A549 (cell line): Measurements from ENCODE around the gene QPCTL. TPM values are rescaled to one million over a fixed set of nuclear protein-coding genes. Genes with fewer than 3 reads are reported as not detected.

Experiments
- ATAC-seq, 2 experiments: fragments of 200-7000 bp in 1 of 2; fragments of >200 bp in 1 of 2; cut with Nextera tagmentation in 1 of 2; cut with Tn5 transposase in 1 of 2; 3 replicates each; pipeline versions ENCODE4 v1.8.0 to v1.9.1; 2018 to 2020; ENCODE audit warnings: mild to moderate bottlenecking in 1 of 2, moderate library complexity in 1 of 2
- CTCF ChIA-PET: fragments of 300-600 bp; sonication (Branson Sonifier 250); formaldehyde crosslinking; extraction: SDS; loops from one replicate; lab custom pipeline; 2021; ENCODE audit warnings: antibody characterized with exemption, inconsistent platforms; lab: Yijun Ruan, JAX
- POLR2A ChIA-PET: fragments of 350-600 bp; formaldehyde crosslinking; extraction: SDS; loops from one replicate; lab custom pipeline; 2021; ENCODE audit warnings: antibody characterized with exemption, inconsistent platforms; lab: Yijun Ruan, JAX
- DNase-seq, 2 experiments: peaks; one replicate each; pipeline versions ENCODE4 v3.0.0 to v3.0.0-alpha.2; 2011 to 2016; ENCODE audit warnings: low read depth in 1 of 2, low spot score in 1 of 2
- FAIRE-seq: peaks from 2 replicates; lab custom pipeline; 2011; peaks lifted over from hg19 to GRCh38; lab: Jason Lieb, UNC
- H3K27ac ChIP-seq, 2 experiments: fragments of >200 bp; sonication (Bioruptor Twin); formaldehyde crosslinking; 3 replicates each; pipeline ENCODE4 v1.5.1; 2016 to 2017
- H3K4me1 ChIP-seq: fragments of >200 bp; sonication (Bioruptor Twin); formaldehyde crosslinking; 3 replicates; pipeline ENCODE4 v1.6.1; 2016
- H3K4me2 ChIP-seq: fragments of >200 bp; sonication (Bioruptor Twin); formaldehyde crosslinking; 3 replicates; pipeline ENCODE4 v1.6.1; 2016
- H3K4me3 ChIP-seq: fragments of >200 bp; sonication (Bioruptor Twin); formaldehyde crosslinking; 3 replicates; pipeline ENCODE4 v1.5.1; 2016
- H3K9me3 ChIP-seq: fragments of >200 bp; sonication (Bioruptor Twin); formaldehyde crosslinking; 3 replicates; pipeline ENCODE4 v1.6.1; 2016
- ATOH8 ChIP-seq: fragments of 250-450 bp; sonication (Bioruptor Pico); IDR thresholded peaks from 2 replicates; pipeline ENCODE4 v1.5.0; 2020; ENCODE audit warnings: low read depth, mild to moderate bottlenecking, moderate library complexity
- CEBPB ChIP-seq, 2 experiments: fragments of >200 bp in 1 of 2; sonication (Bioruptor Twin) in 1 of 2; formaldehyde crosslinking in 1 of 2; IDR thresholded peaks; 2 replicates each; pipeline ENCODE4 v1.6.1; 2012 to 2016
- CTCF ChIP-seq: fragments of >200 bp; sonication (Bioruptor Twin); formaldehyde crosslinking; IDR thresholded peaks from 3 replicates; pipeline ENCODE4 v1.5.1; 2016
- FOSB ChIP-seq: fragments of 250-450 bp; sonication (Bioruptor Pico); IDR thresholded peaks from 2 replicates; pipeline ENCODE4 v1.5.0; 2020; ENCODE audit warnings: mild to moderate bottlenecking, moderate library complexity
- HOXA7 ChIP-seq: fragments of 250-450 bp; sonication (Bioruptor Pico); IDR thresholded peaks from 2 replicates; pipeline ENCODE4 v1.5.0; 2020; ENCODE audit warnings: mild to moderate bottlenecking, moderate library complexity
- HOXB13 ChIP-seq: fragments of 250-450 bp; sonication (Bioruptor Pico); IDR thresholded peaks from 2 replicates; pipeline ENCODE4 v1.5.0; 2020; ENCODE audit warnings: low read depth, mild to moderate bottlenecking, moderate library complexity
- HOXB5 ChIP-seq: fragments of 250-450 bp; sonication (Bioruptor Pico); IDR thresholded peaks from 2 replicates; pipeline ENCODE4 v1.5.0; 2020; ENCODE audit warnings: mild to moderate bottlenecking, moderate library complexity
- MAX ChIP-seq: IDR thresholded peaks from 2 replicates; pipeline ENCODE4 v1.6.1; 2012
- MAZ ChIP-seq: fragments of 150-350 bp; IDR thresholded peaks from 2 replicates; pipeline ENCODE4 v1.6.1; 2014; ENCODE audit warnings: antibody characterized with exemption, low read depth, low read length, borderline replicate concordance
- NR3C1 ChIP-seq: fragments of >200 bp; sonication (Bioruptor Twin); formaldehyde crosslinking; IDR thresholded peaks from 3 replicates; pipeline ENCODE4 v1.6.1; 2017
- PHF8 ChIP-seq: fragments of 200-600 bp; sonication (generic); IDR thresholded peaks from 2 replicates; pipeline ENCODE4 v1.6.1; 2016; ENCODE audit warnings: low read depth, mild to moderate bottlenecking, antibody characterized with exemption, moderate library complexity, borderline replicate concordance
- POLR2A ChIP-seq: IDR thresholded peaks from 2 replicates; pipeline ENCODE4 v1.6.1; 2012; ENCODE audit warnings: mild to moderate bottlenecking, low read length
- RARB ChIP-seq: fragments of 250-450 bp; sonication (Bioruptor Pico); IDR thresholded peaks from 2 replicates; pipeline ENCODE4 v1.8.0; 2021; ENCODE audit warnings: mild to moderate bottlenecking, moderate library complexity
- SMC3 ChIP-seq: fragments of >200 bp; sonication (Bioruptor Twin); formaldehyde crosslinking; IDR thresholded peaks from 3 replicates; pipeline ENCODE4 v1.6.1; 2018; ENCODE audit warnings: inconsistent platforms
- TFCP2L1 ChIP-seq: fragments of 250-450 bp; sonication (Bioruptor Pico); IDR thresholded peaks from 2 replicates; pipeline ENCODE4 v1.5.0; 2021; ENCODE audit warnings: mild to moderate bottlenecking
- TP53 ChIP-seq: fragments of 250-450 bp; sonication (Bioruptor Pico); IDR thresholded peaks from 2 replicates; pipeline ENCODE4 v1.5.0; 2021; ENCODE audit warnings: mild to moderate bottlenecking, moderate library complexity
- WGBS: methylation state at CpG from one replicate; pipeline ENCODE4 v1.1.6; 2017; ENCODE audit errors: missing lambda C conversion rate; 5-methylcytosine and 5-hydroxymethylcytosine counted together
- polyA plus RNA-seq, 4 experiments: library from polyadenylated mRNA; depleted of rRNA in 3 of 4; stranded (reverse); fragments of >200 nt; fragmentation: RNase III in 1 of 4; extraction: RNeasy Plus Mini Kit Qiagen cat#74134 plus additional on column Dnase treatment in 1 of 4; gene quantifications; 2 replicates in 3 of 4; 3 replicates in 1 of 4; pipeline ENCODE4 v1.2.3, GENCODE V29; 2011 to 2017

QPCTL gene
- polyA plus RNA-seq, 2 of the 4 experiments (the other 2 are of a cell fraction) = 9.4 to 10.4 TPM

- Histone ChIP-seq H3K4me3 (no peak overlapping the region), H3K4me1 (peaks cover 21% of the 10 kb centered on the region), H3K27ac (no peak overlapping the region), H3K9me3 (no peaks in the 10 kb centered on the region), H3K4me2 (no peak overlapping the region)
- ChIA-PET CTCF (interaction anchor here (0.8 to 12.7 kb wide), 7 partner anchors 13 to 57 kb away, joined by 3 to 160 read pairs (median 4); partner anchors contain the start of genes QPCTL, SIX5 and SNRPD2), POLR2A (interaction anchor here (1.4 kb wide), 1 partner anchor 9 kb away, joined by 3 read pairs; no protein-coding TSS in a partner anchor)
- WGBS = 92% methylated on average over 11 of the region's 15 CpGs
- FAIRE-seq = no peak
- TF ChIP-seq RARB (no peak), NR3C1 (no peak), MAX (no peak)
- DNase-seq = no peak
- no peak for ATAC-seq
Measured at GRCh38 chr19:45713141-45713540, 20.7 kb downstream of the QPCTL start.

GRCh38 chr19:45715139-45715538 lies 22.7 kb downstream of the QPCTL start:
- CTCF ChIA-PET = interaction anchor here (0.9 to 12.7 kb wide), 9 partner anchors 8 to 158 kb away, joined by 3 to 160 read pairs (median 7); partner anchors contain the start of genes QPCTL, SIX5 and SNRPD2
- Histone ChIP-seq H3K4me2 (peak overlapping the region; percentile 84; the same call in 2 of the 3 replicates), H3K27ac (peak overlapping the region in 1 of 2 experiments; percentile 14; a peak in 2 of 6 replicates), H3K4me3 (no peak overlapping the region), H3K9me3 (no peaks in the 10 kb centered on the region), H3K4me1 (peaks cover 34% of the 10 kb centered on the region)
- POLR2A ChIA-PET = interaction anchor here (1.2 kb wide), 1 partner anchor 54 kb away, joined by 4 read pairs; the partner anchor contains the start of gene SIX5
- 82% methylated on average over 3 of the region's 3 CpGs for WGBS
- TF ChIP-seq TP53 (CRISPR knock-in tag) (no peak), HOXB13 (CRISPR knock-in tag) (0 out of 2 replicates have a peak, but pooled peaks have one; percentile 44)
- FAIRE-seq = no peak
- DNase-seq = no peak
- ATAC-seq = no peak

- DNase-seq (peak; percentile 36 to 50), FAIRE-seq (peak; percentile 7), ATAC-seq (peak; percentile 14 to 20; a peak in 5 of 6 replicates)
- Histone ChIP-seq H3K27ac (peak overlapping the region; percentile 92 to 96), H3K4me2 (peak overlapping the region; percentile 84), H3K4me3 (peak overlapping the region; percentile 80), H3K9me3 (no peaks in the 10 kb centered on the region), H3K4me1 (peaks cover 34% of the 10 kb centered on the region)
- ChIA-PET CTCF (interaction anchor here (0.7 to 12.7 kb wide), 20 partner anchors 9 to 100 kb away, joined by 3 to 160 read pairs (median 6); partner anchors contain the start of genes QPCTL, SIX5 and SNRPD2), POLR2A (interaction anchor here (0.6 to 2.3 kb wide), 13 partner anchors 8 to 53 kb away, joined by 3 to 67 read pairs (median 5); partner anchors contain the start of genes FBXO46, QPCTL, SIX5 and SNRPD2)
- 4% methylated on average over 24 of the region's 24 CpGs for WGBS
- TF ChIP-seq TFCP2L1 (CRISPR knock-in tag) (peak; percentile 77; the same call in 1 of the 2 replicates), CTCF (no peak), CEBPB (IDR thresholded peaks at IDR 0.05) (no peak), POLR2A (no peak), FOSB (CRISPR knock-in tag) (0 out of 2 replicates have a peak, but pooled peaks have one; percentile 32), ATOH8 (no peak), RARB (no peak), MAZ (no peak), HOXB5 (no peak), PHF8 (peak; percentile 24; the same call in 1 of the 2 replicates), NR3C1 (no peak), HOXA7 (0 out of 2 replicates have a peak, but pooled peaks have one; percentile 43), TP53 (CRISPR knock-in tag) (peak; percentile 41; the same call in 1 of the 2 replicates), SMC3 (no peak)
Measured at GRCh38 chr19:45716359-45717130, 24.1 kb downstream of the QPCTL start.
